ENCODE results near the gene PSMC6. TPM values are rescaled to one million over a fixed set of nuclear protein-coding genes. Genes with fewer than 3 reads are reported as not detected.
A peak's percentile ranks its signal among the peaks of the same experiment; 100 is the strongest.

PSMC6 gene
- total and polyA plus RNA-seq, 2 of the 13 experiments (the other 11 are each of a cell fraction or from before 2014, with no cell fraction given): 90.0 to 210 TPM

GRCh38 chr14:52706724-52707706 lies at the start of gene PSMC6 (continued):
- TF ChIP-seq ZSCAN5A (CRISPR knock-in tag; IDR thresholded peaks at IDR 0.05; ENCODE audit: borderline replicate concordance) (no peak; the same call in 1 of the 2 replicates), MEF2D (CRISPR knock-in tag; IDR thresholded peaks at IDR 0.05) (peak; percentile 79), ZNF558 (CRISPR knock-in tag; IDR thresholded peaks at IDR 0.05; ENCODE audit: borderline replicate concordance) (no peak; the same call in 1 of the 2 replicates), GZF1 (CRISPR knock-in tag; IDR thresholded peaks at IDR 0.05) (0 out of 2 replicates have a peak, but pooled peaks have one; percentile 19), MAZ (IDR thresholded peaks at IDR 0.05; ENCODE audit: borderline replicate concordance, low read depth, low read length) (peak; percentile 61; the same call in 1 of the 2 replicates), MAZ (CRISPR knock-in tag; IDR thresholded peaks at IDR 0.05; ENCODE audit: low read depth) (peak; percentile 90), HHEX (CRISPR knock-in tag; IDR thresholded peaks at IDR 0.05) (no peak), ZNF329 (CRISPR knock-in tag; IDR thresholded peaks at IDR 0.05; ENCODE audit: low read depth) (no peak), ZMYM4 (CRISPR knock-in tag; IDR thresholded peaks at IDR 0.05) (peak; percentile 73; the same call in 1 of the 2 replicates), NFRKB (IDR thresholded peaks at IDR 0.05) (peak; percentile 58; the same call in 1 of the 2 replicates), SP1 (IDR thresholded peaks at IDR 0.05) (peak; percentile 51; the same call in 1 of the 2 replicates), SP1 (CRISPR knock-in tag; IDR thresholded peaks at IDR 0.05) (peak; percentile 81), ZC3H13 (CRISPR knock-in tag; IDR thresholded peaks at IDR 0.05) (no peak), ZNF335 (CRISPR knock-in tag; IDR thresholded peaks at IDR 0.05) (peak; percentile 43; the same call in 1 of the 2 replicates), SP4 (CRISPR knock-in tag; IDR thresholded peaks at IDR 0.05) (peak; percentile 88), ZBTB43 (CRISPR knock-in tag; conservative IDR thresholded peaks at IDR 0.05) (peak; percentile 77; the same call in 1 of the 2 replicates), PHF8 (CRISPR knock-in tag; IDR thresholded peaks at IDR 0.05) (peak; percentile 96), NONO (IDR thresholded peaks at IDR 0.05) (no peak), NONO (CRISPR knock-in tag; conservative IDR thresholded peaks at IDR 0.05) (peak; percentile 1), ZFY (CRISPR knock-in tag; IDR thresholded peaks at IDR 0.05) (peak; percentile 95), LCORL (IDR thresholded peaks at IDR 0.05) (no peak), LCORL (CRISPR knock-in tag; IDR thresholded peaks at IDR 0.05) (peak; percentile 62), POLR2AphosphoS5 (IDR thresholded peaks at IDR 0.05; ENCODE audit: low read depth, low read length) (peak; percentile 99), DMAP1 (CRISPR knock-in tag; IDR thresholded peaks at IDR 0.05) (peak; percentile 89), CREM (IDR thresholded peaks at IDR 0.05) (peak; percentile 10; the same call in 1 of the 2 replicates), CREM (CRISPR knock-in tag; IDR thresholded peaks at IDR 0.05) (no peak), MED1 (CRISPR knock-in tag; IDR thresholded peaks at IDR 0.05) (peak; percentile 62), ZBTB25 (CRISPR knock-in tag; IDR thresholded peaks at IDR 0.05) (no peak), TBX2 (CRISPR knock-in tag; IDR thresholded peaks at IDR 0.05; ENCODE audit: borderline replicate concordance) (peak; percentile 75), ZNF20 (CRISPR knock-in tag; IDR thresholded peaks at IDR 0.05) (0 out of 2 replicates have a peak, but pooled peaks have one; percentile 80)

Measured in HepG2 (cell line).